HG03103 (cell line): Measurements from ENCODE around the gene NSL1.
"Not testable (repeated sequence)": the region's sequence is repeated elsewhere in the genome, so short reads cannot be mapped to it uniquely, and the experiment has no call there.

Experiments used
- ATAC-seq: cut with Tn5 transposase; IDR thresholded peaks from one replicate; pipeline ENCODE4 v1.9.1; 2021; ENCODE audit warnings: low read depth; ENCODE audit not compliant: unreplicated experiment

Gene NSL1

DNA sequence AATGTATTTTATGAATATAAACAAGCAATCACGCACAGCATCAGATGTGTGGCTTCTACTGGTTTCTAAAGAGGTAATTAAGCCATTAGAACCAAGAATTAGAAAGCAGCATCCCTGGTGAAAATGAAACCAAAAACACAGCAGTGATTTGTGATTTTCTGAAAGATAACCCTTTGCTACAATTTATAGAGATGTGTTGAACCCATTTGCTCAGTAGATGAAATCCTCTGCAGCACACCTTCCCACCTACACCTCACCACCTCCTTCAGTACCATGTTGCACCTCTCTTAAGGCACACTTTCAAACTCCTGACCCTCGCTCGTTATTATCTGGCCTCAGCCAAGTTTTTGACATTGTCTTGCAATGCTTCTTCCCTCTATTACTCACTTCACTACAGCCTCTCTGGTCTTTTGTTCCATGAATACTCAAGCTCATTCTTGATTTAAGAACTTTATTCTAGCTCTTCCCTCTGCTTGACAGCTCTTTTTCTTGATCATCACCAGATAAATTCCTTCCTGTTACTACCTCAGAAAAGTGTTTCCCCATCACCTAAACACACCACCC, 38.6 kb downstream of the NSL1 start:
- no peak for ATAC-seq

DNA sequence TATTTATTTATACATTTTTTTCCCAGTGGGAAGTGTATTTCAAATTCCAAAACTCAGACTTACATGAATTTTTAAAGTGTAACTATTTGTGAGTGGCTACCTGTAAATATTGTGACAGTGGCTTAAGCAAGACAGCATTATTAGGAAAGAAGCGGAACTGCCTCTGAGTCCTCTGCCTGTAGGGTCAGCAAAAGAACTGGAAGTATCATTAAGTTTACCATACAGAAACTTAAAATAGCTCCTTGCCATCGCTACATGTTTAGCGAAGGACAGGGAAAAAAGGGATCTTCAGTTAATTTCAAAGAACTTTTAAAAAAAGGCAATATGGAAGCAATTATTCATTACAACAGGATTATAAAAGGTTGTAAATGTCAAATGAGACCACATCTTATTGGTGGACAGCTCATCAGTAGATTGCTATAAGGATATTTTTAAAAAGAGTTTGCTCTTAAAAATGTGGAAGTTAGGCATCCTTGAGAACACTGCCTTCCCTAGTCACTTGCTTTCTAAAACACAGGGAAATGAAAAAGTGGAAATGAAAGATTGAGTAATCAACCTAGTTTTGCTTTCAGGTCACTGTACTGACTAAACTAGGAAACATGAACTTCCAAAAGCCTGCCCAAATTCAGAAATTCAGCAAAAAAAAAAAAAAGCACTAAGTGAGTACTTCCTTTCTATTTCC, 39.2 kb downstream of the NSL1 start:
- ATAC-seq, result no peak

DNA sequence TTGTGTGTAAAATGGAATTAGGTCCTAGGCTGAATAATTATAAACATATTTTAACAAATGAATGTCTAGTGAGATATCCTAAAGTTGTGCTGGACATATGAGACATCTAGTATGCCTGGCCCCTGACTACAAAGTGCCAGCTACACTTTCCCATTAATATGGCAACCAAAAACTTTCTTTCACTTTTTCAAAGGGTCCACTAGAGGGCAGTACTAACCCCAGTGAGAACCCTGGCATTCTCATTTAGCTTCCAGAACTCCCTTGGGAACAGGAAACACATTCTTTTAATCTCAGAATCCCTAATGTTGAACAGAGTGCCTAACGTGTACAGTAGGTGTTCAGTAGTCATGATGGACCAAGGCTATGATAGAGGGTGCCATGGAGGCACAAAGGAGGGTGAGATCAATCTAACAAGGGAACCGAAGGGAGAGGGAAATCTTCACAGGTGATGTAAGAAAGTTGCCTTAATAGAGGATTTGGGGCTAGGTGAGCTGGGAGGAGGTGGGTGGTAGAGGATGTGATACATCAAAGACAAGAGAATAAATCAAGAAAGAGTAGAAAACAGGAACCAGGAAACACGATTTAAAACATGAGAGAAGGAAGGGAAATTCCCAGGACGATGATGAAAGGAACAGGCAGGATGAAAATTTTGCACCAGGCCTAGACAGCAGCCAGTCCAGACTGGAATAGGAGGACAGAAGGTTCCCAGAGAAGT, 41.6 kb downstream of the NSL1 start:
- ATAC-seq, result no peak

DNA sequence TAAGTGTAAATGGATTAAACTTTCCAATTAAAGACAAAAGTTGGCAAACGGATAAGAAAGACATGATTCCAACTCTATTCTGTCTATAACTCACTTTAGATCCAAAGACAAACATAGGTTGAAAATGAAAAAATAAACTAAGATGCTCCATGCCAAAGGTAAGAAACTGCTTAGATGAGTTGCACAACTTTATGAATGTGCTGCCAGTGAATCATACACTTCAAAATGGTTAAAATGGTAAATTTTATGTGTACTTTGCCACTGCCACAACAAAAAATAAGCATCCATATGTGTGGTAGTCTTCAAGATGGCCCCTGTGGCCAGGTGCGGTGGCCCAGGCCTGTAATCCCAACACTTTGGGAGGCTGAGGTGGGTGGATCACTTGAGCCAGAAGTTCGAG, 45.0 kb downstream of the NSL1 start:
- ATAC-seq, result no peak

DNA sequence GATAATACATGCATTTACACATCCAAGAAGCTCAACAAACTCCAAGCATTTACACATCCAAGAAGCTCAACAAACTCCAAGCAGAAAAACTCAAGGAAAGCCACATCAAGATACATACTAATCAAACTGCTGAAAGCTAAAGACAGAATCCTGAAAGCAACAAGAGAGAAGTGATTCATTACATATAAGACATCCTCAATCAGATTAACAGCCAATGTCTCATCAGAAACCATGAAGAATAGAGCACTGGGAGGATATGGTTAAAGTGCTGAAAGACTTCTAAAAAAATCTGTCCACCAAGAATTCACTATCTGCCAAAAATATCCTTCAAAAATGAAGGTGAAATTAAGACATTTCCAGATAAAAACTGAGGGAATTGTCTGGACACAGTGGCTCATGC, 46.3 kb downstream of the NSL1 start:
- ATAC-seq, result no peak

DNA sequence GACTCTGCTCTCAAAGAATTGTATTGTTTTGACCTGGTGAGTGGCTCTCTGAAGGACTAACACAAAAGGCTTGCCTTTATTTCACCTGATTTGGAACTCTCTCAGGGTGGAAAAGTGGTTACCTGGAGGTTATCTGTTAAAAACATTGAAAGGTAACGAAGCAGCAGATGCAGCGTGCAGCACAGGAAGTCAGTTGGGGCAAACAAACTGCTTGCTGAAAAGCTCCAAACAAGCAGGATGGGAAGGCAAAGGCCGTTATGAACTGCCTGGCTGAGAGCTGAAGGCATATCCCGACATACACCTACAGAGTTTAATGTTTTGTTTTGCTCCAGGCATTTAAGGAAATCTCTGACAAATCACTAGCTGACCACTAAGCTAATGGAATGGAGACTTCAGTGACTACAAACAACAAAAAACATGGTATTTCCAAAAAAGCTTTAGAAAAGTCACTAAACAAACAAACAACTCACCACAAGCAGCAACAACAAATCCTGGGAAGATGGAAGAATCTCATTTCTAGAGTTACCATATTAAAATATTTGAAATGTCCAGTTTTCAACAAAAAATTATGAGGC, 47.6 kb downstream of the NSL1 start:
- ATAC-seq, result no peak

DNA sequence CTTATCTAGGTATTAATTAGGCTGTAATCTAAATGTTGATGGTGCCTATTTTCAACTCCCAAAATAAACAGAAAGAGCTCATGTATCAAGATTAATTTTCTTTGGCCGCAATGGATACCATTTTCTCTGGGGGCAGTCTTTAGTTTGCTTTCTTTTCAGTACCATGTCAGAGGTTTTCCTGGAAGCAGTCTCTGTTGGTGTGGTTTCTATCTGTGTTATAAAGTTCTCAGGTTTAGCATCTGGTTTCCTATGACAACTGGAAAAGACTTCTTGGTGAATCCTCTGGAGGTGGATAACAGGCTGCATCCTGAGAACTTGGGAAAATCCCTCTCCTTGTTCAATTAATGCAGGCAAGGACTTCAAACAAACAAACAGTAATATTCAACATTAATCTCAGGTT, 53.2 kb downstream of the NSL1 start:
- no peak for ATAC-seq

DNA sequence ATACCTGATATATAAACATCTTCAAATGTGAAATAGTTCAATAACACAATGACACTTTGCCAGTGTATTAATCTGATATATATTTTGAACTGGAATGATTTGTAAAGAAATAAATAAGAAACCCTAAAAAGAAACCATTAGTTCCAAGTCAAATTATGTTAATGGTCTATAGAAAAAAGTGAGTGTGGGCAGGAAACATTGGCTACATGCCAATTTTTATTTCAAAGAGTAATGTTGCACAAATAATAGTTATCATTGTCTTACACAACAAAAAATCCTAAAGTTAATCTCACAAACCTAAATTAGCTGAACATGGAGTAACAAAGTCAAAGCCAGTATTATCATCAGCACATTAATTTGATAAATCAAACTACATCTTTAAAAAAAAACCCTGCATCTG, 54.0 kb downstream of the NSL1 start:
- ATAC-seq, result no peak

DNA sequence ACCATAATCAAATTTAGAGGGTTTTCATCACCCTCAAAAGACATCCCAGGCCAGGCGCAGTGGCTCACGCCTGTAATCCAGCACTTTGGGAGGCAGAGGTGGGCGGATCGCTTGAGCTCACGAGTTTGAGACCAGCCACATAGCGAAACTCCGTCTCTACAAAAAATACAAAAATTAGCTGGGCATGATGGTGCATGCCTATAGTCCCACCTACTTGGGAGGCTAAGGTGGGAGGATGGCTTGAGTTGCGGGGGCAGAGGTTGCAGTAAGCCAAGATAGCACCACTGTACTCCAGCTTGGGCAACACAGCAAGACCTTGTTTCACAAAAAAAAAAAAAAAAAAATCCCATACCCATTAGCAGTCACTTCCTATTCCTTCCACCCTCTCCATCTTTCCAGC, 58.5 kb downstream of the NSL1 start:
- ATAC-seq, result no peak

DNA sequence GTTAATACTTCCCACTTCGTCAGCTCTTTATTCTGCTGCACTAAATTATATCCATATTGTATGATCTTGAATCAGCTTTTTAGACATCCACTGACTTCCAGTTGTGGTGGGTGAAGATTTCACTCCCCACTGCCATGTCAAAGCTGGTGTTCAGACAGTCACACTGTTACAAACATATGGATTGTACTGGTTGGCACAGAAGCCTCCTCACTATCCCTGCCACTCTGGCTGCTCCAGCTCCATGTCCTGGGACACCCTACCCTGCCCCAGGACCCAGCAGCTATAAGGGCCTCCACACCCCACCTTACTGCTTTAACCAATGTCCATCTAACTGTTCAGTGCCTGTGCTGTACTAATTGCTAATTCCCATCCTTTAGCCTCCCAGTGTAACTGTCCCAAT, 59.9 kb downstream of the NSL1 start:
- no peak for ATAC-seq

DNA sequence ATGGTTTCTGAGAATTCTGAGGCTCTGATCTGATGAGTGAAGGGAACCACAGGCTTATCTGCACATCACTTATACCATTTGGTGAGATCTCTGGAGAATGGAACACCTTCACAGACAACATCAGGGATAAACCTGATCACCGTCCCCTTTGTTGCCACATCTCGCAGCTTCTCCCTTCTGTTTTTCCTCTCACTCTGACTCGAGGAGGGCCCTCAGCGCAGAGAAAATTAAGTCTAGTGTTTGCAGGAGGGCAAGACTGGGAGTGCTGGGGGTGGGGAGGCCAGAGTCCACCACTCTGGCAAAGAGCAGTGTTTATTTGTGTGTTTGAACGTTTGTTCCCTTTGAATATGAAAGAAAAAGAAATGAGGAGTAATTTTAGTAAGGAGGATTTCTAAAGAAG, 63.0 kb downstream of the NSL1 start:
- ATAC-seq, result no peak

DNA sequence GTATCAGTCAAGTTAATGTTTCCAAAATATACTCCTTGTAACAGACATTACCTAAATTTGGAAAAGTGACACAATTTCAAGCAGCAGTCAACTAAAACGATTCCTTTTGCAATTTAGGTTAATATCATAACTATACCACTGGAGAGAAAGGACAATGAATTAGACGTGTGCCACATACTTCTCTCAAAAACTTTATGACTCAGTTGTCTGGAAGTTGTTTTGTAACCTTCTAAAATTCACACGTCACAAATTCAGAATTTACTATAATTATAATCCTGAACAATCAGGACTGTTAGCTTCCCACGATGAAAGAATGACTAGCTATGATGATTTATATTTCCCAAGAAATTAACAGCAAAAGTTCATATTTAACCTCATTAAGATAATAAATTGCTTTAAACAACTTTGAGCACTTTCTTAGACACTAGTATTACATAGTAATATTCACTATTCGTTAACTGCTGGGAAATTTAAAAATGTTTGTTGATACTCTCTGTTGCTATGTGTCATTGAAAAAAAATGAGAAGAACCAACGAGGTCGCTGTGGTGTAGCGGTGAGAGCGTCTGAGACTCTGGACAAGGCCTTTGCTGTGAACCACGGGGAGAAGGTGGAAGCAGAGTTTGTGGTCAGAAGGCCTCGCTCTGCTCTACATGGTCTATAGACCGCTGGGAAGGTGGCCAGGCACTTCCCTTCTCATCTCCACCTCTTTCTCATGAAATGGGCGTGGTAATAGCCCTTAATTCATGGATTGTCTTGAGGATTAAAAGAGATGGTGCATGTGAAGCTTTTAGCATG, 64.0 kb downstream of the NSL1 start:
- no peak for ATAC-seq

DNA sequence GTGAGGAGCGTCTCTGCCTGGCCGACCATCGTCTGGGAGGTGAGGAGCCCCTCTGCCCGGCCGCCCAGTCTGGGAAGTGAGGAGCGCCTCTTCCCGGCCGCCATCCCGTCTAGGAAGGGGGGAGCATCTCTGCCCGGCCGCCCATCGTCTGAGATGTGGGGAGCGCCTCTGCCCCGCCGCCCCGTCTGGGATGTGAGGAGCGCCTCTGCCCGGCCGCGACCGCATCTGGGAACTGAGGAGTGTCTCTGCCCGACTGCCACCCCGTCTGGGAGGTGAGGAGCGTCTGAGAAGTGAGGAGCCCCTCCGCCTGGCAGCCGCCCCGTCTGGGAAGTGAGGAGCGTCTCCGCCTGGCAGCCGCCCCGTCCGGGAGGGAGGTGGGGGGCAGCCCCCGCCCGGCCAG, 66.9 kb downstream of the NSL1 start:
- not testable (repeated sequence) for ATAC-seq

DNA sequence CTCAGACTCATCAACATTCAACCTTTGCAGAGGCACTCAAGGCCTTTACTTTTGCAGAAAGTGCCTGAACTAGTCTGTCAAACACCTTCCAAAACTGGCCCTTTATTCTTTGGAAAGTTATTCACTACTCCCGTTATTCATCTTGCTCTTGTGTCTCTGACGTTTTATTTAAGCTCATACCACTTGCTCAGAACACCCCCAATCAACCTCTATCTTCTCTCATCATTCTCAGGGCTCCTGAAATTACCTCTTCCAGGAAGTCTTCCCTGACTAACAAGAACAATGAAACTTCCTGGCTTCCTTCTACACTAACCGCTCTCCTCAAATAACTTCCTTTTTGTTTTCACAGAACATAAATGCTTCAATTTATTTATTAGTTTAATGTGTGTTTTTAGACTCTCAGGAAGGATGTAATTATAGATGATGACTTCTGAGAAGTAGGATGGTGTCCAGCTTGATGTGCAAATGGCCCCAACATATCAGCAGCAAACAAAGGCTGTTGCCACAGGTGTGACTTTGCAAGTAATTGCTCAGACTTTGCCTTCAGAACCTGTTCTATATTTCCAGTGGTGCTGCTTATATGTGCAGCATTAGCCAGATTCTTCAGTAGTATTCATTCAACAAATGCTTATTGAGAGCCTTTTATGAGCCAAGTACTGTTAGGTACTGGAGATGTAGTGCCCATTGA, 69.2 kb downstream of the NSL1 start:
- no peak for ATAC-seq

DNA sequence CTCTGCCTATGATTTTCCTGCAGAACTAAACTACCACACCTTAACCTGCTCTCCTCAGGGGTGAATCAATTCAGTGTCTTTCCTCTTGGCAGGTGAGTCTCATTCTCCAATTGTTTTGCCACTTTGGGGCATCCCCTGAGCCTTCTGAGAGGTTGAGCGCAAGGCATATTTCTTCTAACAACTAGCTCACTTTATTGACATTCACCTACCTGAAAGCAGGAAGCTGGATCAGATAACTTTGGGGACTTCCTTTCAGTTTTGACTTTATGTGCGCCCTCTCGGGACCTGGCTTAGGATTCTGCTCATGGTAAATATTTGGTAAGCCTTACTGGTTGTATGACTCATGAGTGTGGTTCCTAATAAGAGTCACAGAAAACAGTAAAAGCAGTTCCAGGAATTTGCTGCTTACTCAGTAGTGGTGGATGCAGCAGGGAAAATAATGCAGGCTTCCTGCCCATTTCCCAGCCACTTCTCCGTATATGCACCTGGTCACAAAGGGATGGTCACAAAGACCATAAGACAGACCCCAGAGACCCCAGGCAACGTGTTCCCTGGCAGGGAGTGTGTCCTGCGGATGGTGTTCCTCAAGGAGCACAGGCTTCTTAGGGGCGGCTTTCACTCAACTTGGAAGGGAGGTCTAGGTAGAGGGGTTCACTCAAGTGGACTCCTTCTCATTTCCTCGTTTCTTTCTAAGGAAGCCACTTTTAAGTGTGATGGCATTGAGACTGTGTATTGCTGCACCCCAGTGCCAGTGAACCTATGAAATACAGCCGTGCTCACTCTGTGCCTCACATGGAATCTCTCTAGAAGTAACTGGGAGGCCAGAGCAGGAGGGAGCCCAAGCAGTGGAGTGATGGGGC, 70.0 kb downstream of the NSL1 start:
- no peak for ATAC-seq

DNA sequence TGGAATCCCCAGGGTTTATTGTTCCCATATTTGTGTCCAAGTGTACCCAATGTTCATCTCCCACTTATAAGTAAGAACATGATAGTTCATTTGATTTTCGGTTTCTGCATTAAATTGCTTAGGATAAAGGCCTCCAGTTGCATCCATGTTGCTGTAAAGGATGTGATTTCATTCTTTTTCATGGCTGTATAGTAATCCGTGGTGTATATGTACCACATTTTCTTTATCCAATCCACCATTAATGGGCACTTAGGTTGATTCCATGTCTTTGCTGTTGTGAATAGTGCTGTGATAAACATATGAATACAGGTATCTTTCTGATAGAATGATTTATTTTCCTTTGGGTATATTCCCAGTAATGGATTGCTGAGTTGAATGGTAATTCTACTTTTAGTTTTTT, 71.9 kb downstream of the NSL1 start:
- no peak for ATAC-seq

DNA sequence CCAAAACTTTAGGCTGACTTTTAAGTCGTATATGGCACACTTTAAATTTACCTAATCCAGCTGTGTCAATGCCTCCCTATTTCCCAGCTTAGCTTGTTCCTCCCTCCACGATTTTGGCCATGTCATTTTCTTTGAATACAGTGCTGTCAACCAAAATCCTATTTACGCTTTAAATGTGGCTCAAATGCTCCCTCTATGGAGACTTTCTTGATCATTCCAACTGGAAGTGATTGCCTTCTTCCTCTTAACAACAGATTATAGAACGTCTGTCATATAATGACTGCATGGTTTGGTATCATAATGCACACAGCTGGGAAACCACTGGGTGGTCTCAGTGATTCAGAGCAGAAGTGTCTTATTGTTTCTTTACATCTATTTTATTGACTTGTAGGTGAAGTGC, 73.1 kb downstream of the NSL1 start:
- ATAC-seq, result no peak

DNA sequence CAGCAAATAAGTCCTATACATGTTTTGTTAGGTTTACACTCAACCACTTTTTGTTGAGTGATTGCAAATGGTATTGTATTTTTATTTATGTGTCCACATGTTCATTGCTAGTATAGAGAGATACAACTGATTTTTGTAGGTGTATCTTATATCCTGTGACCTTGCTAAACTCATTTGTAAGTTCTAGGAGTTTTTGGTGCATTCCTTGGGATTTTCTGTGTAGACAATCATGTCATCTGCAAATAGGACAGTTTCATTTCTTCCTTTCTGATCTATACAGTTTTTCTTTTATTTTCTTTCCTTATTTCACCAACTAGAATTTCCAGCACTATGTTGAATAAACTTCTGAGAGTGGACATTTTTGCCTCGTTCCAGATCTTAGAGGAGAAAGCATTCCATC, 75.4 kb downstream of the NSL1 start:
- no peak for ATAC-seq

DNA sequence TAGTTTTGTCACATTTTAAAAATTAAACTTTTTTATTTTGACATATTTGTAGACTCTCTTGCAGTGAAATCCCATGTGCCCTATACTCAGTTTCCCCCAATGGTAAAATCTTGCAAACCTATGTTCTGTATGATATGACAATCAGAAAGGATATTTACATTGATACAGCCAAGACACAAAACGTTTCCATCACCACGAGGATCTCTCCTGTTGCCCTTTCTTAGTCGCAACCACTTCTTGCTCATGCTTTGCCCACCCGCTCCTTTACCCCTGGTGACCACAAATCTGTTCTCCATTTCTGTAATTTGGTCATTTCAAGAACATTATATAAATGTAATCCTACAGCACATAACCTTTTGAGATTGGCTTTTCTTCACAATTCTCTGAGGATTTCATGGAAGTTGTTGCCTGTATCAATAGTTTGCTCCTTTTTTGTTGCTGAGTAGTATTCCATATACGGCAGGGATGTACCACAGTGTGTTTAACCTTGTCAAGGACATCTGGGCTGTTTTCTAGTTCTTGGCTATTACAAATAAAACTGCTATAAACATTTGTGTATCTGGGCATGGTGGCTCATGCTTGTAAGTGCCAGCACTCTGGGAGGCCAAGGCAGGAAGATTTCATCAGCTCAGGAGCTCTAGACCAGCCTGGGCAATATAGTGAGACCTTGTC, 78.0 kb downstream of the NSL1 start:
- no peak for ATAC-seq
